A673 (cell line): ENCODE results near the gene CDK5RAP2. TPM values are rescaled to one million over a fixed set of nuclear protein-coding genes. Genes with fewer than 3 reads are reported as not detected.

ENCODE experiments used
- BruUV-seq: library from RNA; stranded (reverse); fragments of 400-500 nt; replicated peaks from 2 replicates; lab custom pipeline; 2021; lab: Mats Ljungman, UMichigan
- CTCF ChIA-PET: fragments of 300-600 bp; sonication (Branson Sonifier 250); formaldehyde crosslinking; loops from one replicate; lab custom pipeline; 2022; ENCODE audit warnings: antibody characterized with exemption; lab: Charles Lee
- POLR2A ChIA-PET: fragments of 300-600 bp; sonication (Branson Sonifier 250); formaldehyde crosslinking; loops from one replicate; lab custom pipeline; 2022; ENCODE audit warnings: antibody characterized with exemption; ENCODE audit not compliant: low non-redundant PET; lab: Charles Lee
- DNase-seq: peaks from one replicate; pipeline ENCODE4 v3.0.0-alpha.2; 2015; ENCODE audit warnings: low spot score
- H3K27ac ChIP-seq: fragments of 200-600 bp; sonication (generic); 2 replicates; pipeline ENCODE4 v1.5.1; 2016; ENCODE audit warnings: mixed run types, low read depth, mild to moderate bottlenecking, mixed read lengths, antibody characterized with exemption, low read length; ENCODE audit not compliant: poor library complexity, severe bottlenecking
- H3K27me3 ChIP-seq: fragments of 200-600 bp; sonication (generic); replicated peaks from 2 replicates; pipeline ENCODE4 v1.6.1; 2017; ENCODE audit warnings: mixed run types, low read depth, mild to moderate bottlenecking, mixed read lengths, antibody characterized with exemption, low read length; ENCODE audit not compliant: insufficient read depth, poor library complexity
- H3K36me3 ChIP-seq: fragments of 200-600 bp; sonication (generic); 2 replicates; pipeline ENCODE4 v1.6.1; 2016; ENCODE audit warnings: mixed run types, mild to moderate bottlenecking, mixed read lengths, antibody characterized with exemption, low read length; ENCODE audit not compliant: insufficient read depth, poor library complexity, severe bottlenecking
- H3K4me1 ChIP-seq: fragments of 200-600 bp; sonication (generic); 2 replicates; pipeline ENCODE4 v1.6.1; 2017; ENCODE audit warnings: mixed run types, mild to moderate bottlenecking, mixed read lengths, antibody characterized with exemption, low read length; ENCODE audit not compliant: insufficient read depth, poor library complexity, severe bottlenecking
- H3K4me3 ChIP-seq: fragments of 200-600 bp; sonication (generic); 2 replicates; pipeline ENCODE4 v1.5.1; 2016; ENCODE audit warnings: low read depth, mixed run types, mild to moderate bottlenecking, mixed read lengths, low read length; ENCODE audit not compliant: poor library complexity, severe bottlenecking
- H3K9me3 ChIP-seq: fragments of 200-600 bp; sonication (generic); 2 replicates; pipeline ENCODE4 v1.6.1; 2016; ENCODE audit warnings: mixed run types, low read depth, mild to moderate bottlenecking, mixed read lengths, antibody characterized with exemption, low read length; ENCODE audit not compliant: poor library complexity, severe bottlenecking
- EZH2 ChIP-seq: fragments of 200-600 bp; sonication (generic); IDR thresholded peaks from 2 replicates; pipeline ENCODE4 v1.6.1; 2017; ENCODE audit warnings: borderline replicate concordance, low read depth, mild to moderate bottlenecking, mixed read lengths, antibody characterized with exemption, low read length; ENCODE audit not compliant: poor library complexity, severe bottlenecking
- intact Hi-C: fragments of 100-400 bp; cut with micrococcal nuclease; formaldehyde crosslinking; loops from one replicate; pipeline ENCODE4 v1.10.0; 2022; ENCODE audit not compliant: unreplicated experiment
- total RNA-seq: library from RNA; stranded (reverse); gene quantifications from 2 replicates; pipeline ENCODE4 v1.2.3, GENCODE V29; 2021
- TF ChIP-seq, protein P1 (sequence below): fragments of 300-800, 200-600 bp; sonication (generic); conservative IDR thresholded peaks from 2 replicates; pipeline ENCODE4 v1.5.1; 2017; ENCODE audit warnings: low read depth, mild to moderate bottlenecking, antibody characterized with exemption, low read length, moderate library complexity, mixed read lengths

Gene CDK5RAP2
- total RNA-seq, 1 experiment from 2014 or later, result 94.5 TPM

DNA sequence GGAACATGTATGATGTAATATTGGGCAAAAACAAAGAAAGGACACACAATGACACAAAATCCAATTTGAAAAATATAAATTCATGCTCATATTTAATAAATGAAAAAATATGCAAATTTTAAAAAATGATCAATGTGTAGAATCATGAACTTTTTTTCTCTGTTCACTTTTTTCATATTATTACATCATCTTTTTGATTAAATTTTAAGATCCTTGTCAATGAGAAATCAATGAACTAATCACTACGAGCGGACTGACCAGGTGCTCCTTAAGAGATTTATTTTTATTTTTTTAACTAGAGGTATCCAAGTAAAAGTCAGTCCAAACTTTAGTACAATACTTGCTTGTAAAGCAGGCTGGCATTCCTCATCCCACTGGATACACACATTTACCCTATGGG is 174.1 kb downstream of the CDK5RAP2 start:
- Histone ChIP-seq H3K4me3 (no peak overlapping the region), H3K4me1 (no peaks in the 10 kb centered on the region), H3K27me3 (no peaks in the 10 kb centered on the region), H3K9me3 (no peaks in the 10 kb centered on the region), H3K27ac (no peak overlapping the region), H3K36me3 (peaks cover 76% of the 10 kb centered on the region)
- intact Hi-C loops, result no loop called here
- no peak for DNase-seq
- TF ChIP-seq, protein P1, sequence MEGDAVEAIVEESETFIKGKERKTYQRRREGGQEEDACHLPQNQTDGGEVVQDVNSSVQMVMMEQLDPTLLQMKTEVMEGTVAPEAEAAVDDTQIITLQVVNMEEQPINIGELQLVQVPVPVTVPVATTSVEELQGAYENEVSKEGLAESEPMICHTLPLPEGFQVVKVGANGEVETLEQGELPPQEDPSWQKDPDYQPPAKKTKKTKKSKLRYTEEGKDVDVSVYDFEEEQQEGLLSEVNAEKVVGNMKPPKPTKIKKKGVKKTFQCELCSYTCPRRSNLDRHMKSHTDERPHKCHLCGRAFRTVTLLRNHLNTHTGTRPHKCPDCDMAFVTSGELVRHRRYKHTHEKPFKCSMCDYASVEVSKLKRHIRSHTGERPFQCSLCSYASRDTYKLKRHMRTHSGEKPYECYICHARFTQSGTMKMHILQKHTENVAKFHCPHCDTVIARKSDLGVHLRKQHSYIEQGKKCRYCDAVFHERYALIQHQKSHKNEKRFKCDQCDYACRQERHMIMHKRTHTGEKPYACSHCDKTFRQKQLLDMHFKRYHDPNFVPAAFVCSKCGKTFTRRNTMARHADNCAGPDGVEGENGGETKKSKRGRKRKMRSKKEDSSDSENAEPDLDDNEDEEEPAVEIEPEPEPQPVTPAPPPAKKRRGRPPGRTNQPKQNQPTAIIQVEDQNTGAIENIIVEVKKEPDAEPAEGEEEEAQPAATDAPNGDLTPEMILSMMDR, result no peak
- no peak for TF ChIP-seq EZH2
- BruUV-seq, result no TSS peak
- CTCF ChIA-PET, result no interaction called here
- POLR2A ChIA-PET, result no interaction called here

DNA sequence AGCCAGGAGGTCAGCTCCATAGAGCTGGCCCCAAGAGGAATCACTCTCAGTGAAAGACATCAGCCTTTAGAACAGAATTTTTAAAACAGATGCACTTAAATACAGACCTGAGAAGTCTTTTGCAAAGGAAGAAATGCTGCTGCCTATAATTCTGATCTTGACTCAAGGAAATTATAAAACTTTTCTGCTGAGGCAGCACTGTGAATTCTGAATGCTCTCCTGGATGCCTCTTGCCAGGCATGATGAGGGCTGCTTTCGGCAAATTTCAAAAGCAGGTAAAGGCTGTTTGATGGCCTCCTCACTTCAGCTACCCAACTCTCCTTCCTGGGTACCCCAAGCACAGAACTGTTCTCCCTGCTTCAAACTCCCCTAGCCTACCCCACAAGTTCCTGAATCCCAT is 174.8 kb downstream of the CDK5RAP2 start:
- ChIA-PET POLR2A (no interaction called here), CTCF (no interaction called here)
- H3K4me3 ChIP-seq, result no peak overlapping the region
- no peak for TF ChIP-seq EZH2
- TF ChIP-seq, protein P1, result no peak
- BruUV-seq, result no TSS peak
- H3K27ac ChIP-seq, result no peak overlapping the region
- no peaks in the 10 kb centered on the region for H3K9me3 ChIP-seq
- H3K36me3 ChIP-seq, result peaks cover 78% of the 10 kb centered on the region
- H3K4me1 ChIP-seq, result no peaks in the 10 kb centered on the region
- intact Hi-C loops, result no loop called here
- H3K27me3 ChIP-seq, result no peaks in the 10 kb centered on the region
- DNase-seq, result no peak

GRCh38 chr9:120403543-120403856 is 176.5 kb downstream of the CDK5RAP2 start:
- Histone ChIP-seq H3K36me3 (peaks cover 79% of the 10 kb centered on the region), H3K9me3 (no peaks in the 10 kb centered on the region), H3K27me3 (no peaks in the 10 kb centered on the region), H3K4me1 (no peaks in the 10 kb centered on the region), H3K27ac (peak overlapping the region; percentile 2), H3K4me3 (no peak overlapping the region)
- no peak for TF ChIP-seq EZH2
- TF ChIP-seq, protein P1, result no peak
- no TSS peak for BruUV-seq
- no peak for DNase-seq
- CTCF ChIA-PET, result no interaction called here
- intact Hi-C loops, result no loop called here
- POLR2A ChIA-PET, result no interaction called here
